Liver (tissue), 3 donors: ENCODE data around the gene MRPL24.

Source experiments
- CTCF ChIP-seq: fragments of 150-350 bp; IDR thresholded peaks from 2 replicates; pipeline ENCODE4 v1.5.1; 2017; ENCODE audit warnings: improper control_type of control experiment, low read depth, low read length; ENCODE audit not compliant: missing input control
- HNF4G ChIP-seq: IDR thresholded peaks from 2 replicates; pipeline ENCODE4 v1.6.1; 2016; ENCODE audit warnings: antibody characterized with exemption
- JUND ChIP-seq, 2 donors: IDR thresholded peaks; 2 replicates each; pipeline ENCODE4 v1.6.1; 2016; ENCODE audit warnings: antibody characterized with exemption in 2 of 2
- RAD21 ChIP-seq, 2 donors: IDR thresholded peaks; 2 replicates each; pipeline ENCODE4 v1.6.1; 2016; ENCODE audit warnings: antibody characterized with exemption in 2 of 2, mild to moderate bottlenecking in 2 of 2
- REST ChIP-seq: IDR thresholded peaks from 2 replicates; pipeline ENCODE4 v1.6.1; 2016; ENCODE audit warnings: antibody characterized with exemption, mild to moderate bottlenecking
- TAF1 ChIP-seq: conservative IDR thresholded peaks from 2 replicates; pipeline ENCODE4 v1.6.1; 2016; ENCODE audit warnings: antibody characterized with exemption, mild to moderate bottlenecking
- YY1 ChIP-seq: IDR thresholded peaks from 2 replicates; pipeline ENCODE4 v1.6.1; 2016; ENCODE audit warnings: antibody characterized with exemption, mild to moderate bottlenecking
- donor health status: healthy.
- donor health status: healthy.

- TF ChIP-seq TAF1 (no peak), CTCF (no peak), HNF4G (no peak), REST (no peak), YY1 (no peak), JUND (IDR thresholded peaks at IDR 0.05) (no peak), RAD21 (IDR thresholded peaks at IDR 0.05) (no peak)
Measured at GRCh38 chr1:156744344-156744743, 3.5 kb upstream of the MRPL24 start.
